Pancreas (tissue), 10 donors: Measurements from ENCODE around the gene CCSAP. TPM values are rescaled to one million over a fixed set of nuclear protein-coding genes. Genes with fewer than 3 reads are reported as not detected.

Experiments used
- ATAC-seq, 4 donors: fragments of 200-7000 bp; cut with Tn5 transposase; one replicate each; pipeline versions ENCODE4 v1.8.0 to v1.9.1; 2020; ENCODE audit warnings: mild to moderate bottlenecking in 4 of 4, moderate library complexity in 4 of 4
- DNase-seq, 6 donors: peaks; one replicate each; pipeline ENCODE4 v3.0.0-alpha.2; 2020
- FAIRE-seq: peaks from 2 replicates; lab custom pipeline; 2012; peaks lifted over from hg19 to GRCh38; lab: Jason Lieb, UNC
- H3K27ac ChIP-seq, 4 donors: fragments of 200-600 bp; sonication (generic); 1 replicate in 3 of 4; 2 replicates in 1 of 4; pipeline versions ENCODE4 v1.5.0 to v1.8.0; 2020
- H3K27me3 ChIP-seq, 4 donors: fragments of 200-600 bp; one replicate each; pipeline ENCODE4 v1.8.0; 2021
- H3K36me3 ChIP-seq, 3 donors: fragments of 200-600 bp; sonication (generic) in 1 of 3; one replicate each; pipeline versions ENCODE4 v1.5.0 to v1.8.0; 2020 to 2021
- H3K4me1 ChIP-seq, 3 donors: fragments of 200-600 bp; one replicate each; pipeline ENCODE4 v1.8.0; 2021
- H3K4me3 ChIP-seq, 4 donors: fragments of 200-600 bp; sonication (generic) in 2 of 4; one replicate each; pipeline versions ENCODE4 v1.5.0 to v1.8.0; 2020 to 2021
- H3K9me3 ChIP-seq, 4 donors: fragments of 200-600 bp; one replicate each; pipeline ENCODE4 v1.8.0; 2021
- CTCF ChIP-seq, 4 donors: fragments of 200-600 bp; sonication (generic) in 3 of 4; IDR thresholded peaks; one replicate each; pipeline versions ENCODE4 v1.5.0 to v1.8.0; 2021; ENCODE audit warnings: antibody characterized with exemption in 4 of 4
- WGBS, 2 donors: extraction: QIAGEN DNeasy Blood & Tissue Kit; methylation state at CpG; one replicate each; pipeline ENCODE4 v1.1.7; 2013; 5-methylcytosine and 5-hydroxymethylcytosine counted together
- intact Hi-C, 3 donors: fragments of 100-400 bp; cut with DNase I; formaldehyde crosslinking; loops; one replicate each; pipeline versions ENCODE4 v1.11.1 to v1.14.2; 2022
- polyA plus RNA-seq, 2 donors: library from polyadenylated mRNA; stranded (reverse); fragments of 200-250 nt; gene quantifications; one replicate each; pipeline ENCODE4 v1.2.3, GENCODE V29; 2013
- total RNA-seq, 6 donors: library from RNA; stranded (reverse); fragmentation: NEBNext Ultra II Directional in 4 of 6; extraction: Animal tissue kit (Norgen Biotek cat#: 25700) in 4 of 6; gene quantifications; one replicate each; pipeline versions ENCODE4 v1.2.1 to v1.2.4, GENCODE V29; 2021 to 2023
- donor health status: healthy with polysubstance abuse.
- donor health status: DM: no; HTN: no; CAD: no; lungs with moderate emphysema.
- donor health status: DM: no; HTN: no; CAD: no.
- donor health status: control.
- donor health status: control.
- donor health status: Bipolar disorder and iron deficiency.
- donor health status: DM: yes; HTN: yes; CAD: no.
- donor health status: DM: no; HTN: no; CAD: no.
- donor health status: DM: no; HTN: no; CAD: no.
- donor health status: DM: yes; HTN: yes; CAD: no.

Gene CCSAP
- total and polyA plus RNA-seq, 8 donors: 0.97 to 4.6 (median 1.7) TPM

- Histone ChIP-seq H3K36me3 (no peaks in the 10 kb centered on the region), H3K27ac (peak overlapping the region; percentile 1 to 89 (median 74)), H3K4me1 (peaks cover 19 to 42% (median 38%) of the 10 kb centered on the region in 3 donors), H3K27me3 (no peaks in the 10 kb centered on the region), H3K9me3 (no peaks in the 10 kb centered on the region), H3K4me3 (no peak overlapping the region)
- no peak for TF ChIP-seq CTCF (IDR thresholded peaks at IDR 0.05)
- ATAC-seq (peak; percentile 43 to 66 (median 65)), DNase-seq (peak in 3 of 6 donors; percentile 40 to 42 (median 41)), FAIRE-seq (no peak)
- 42% methylated on average over 7 of the region's 7 CpGs for WGBS, 2 donors
- intact Hi-C loops: no loop called here
Measured at GRCh38 chr1:229273507-229274232, 69.2 kb downstream of the CCSAP start.

GRCh38 chr1:229272164-229273158, 70.4 kb downstream of the CCSAP start:
- Histone ChIP-seq H3K36me3 (no peaks in the 10 kb centered on the region), H3K9me3 (no peaks in the 10 kb centered on the region), H3K4me1 (peaks cover 19 to 38% (median 33%) of the 10 kb centered on the region in 3 donors), H3K27ac (peak overlapping the region in 3 of 4 donors; percentile 16 to 91 (median 89)), H3K27me3 (no peaks in the 10 kb centered on the region), H3K4me3 (peak overlapping the region in 3 of 4 donors; percentile 69 to 88 (median 73))
- intact Hi-C loops: no loop called here
- FAIRE-seq (no peak), DNase-seq (no peak), ATAC-seq (no peak)
- WGBS, 2 donors: 36 to 41% methylated on average over 11 of the region's 11 CpGs
- no peak for TF ChIP-seq CTCF (IDR thresholded peaks at IDR 0.05)

- TF ChIP-seq CTCF (IDR thresholded peaks at IDR 0.05): no peak
- WGBS, 2 donors: 1% methylated on average over 32 of the region's 32 CpGs
- peak overlapping the region; percentile 54 to 88 (median 71) for H3K4me3 ChIP-seq
- H3K4me1 ChIP-seq: peaks cover 19 to 38% (median 33%) of the 10 kb centered on the region in 3 donors
- FAIRE-seq: no peak
- no peak for DNase-seq
- H3K27me3 ChIP-seq: no peaks in the 10 kb centered on the region
- peak overlapping the region; percentile 72 to 91 (median 88) for H3K27ac ChIP-seq
- peak in 3 of 4 donors; percentile 3 to 31 (median 21) for ATAC-seq
- intact Hi-C loops: no loop called here
- no peaks in the 10 kb centered on the region for H3K36me3 ChIP-seq
- no peaks in the 10 kb centered on the region for H3K9me3 ChIP-seq
Measured at GRCh38 chr1:229271448-229272159, 71.2 kb downstream of the CCSAP start.

Other genes starting within 250 kb of the CCSAP start
- gene RAB4A, start 71.9 kb downstream of the CCSAP start, total RNA-seq: 10 to 100 TPM; 50.9 to 67.4 (median 57.3) TPM
- gene RAB4A, start 71.9 kb downstream of the CCSAP start, polyA plus RNA-seq: 10 to 100 TPM; 14.5 to 23.4 TPM
- 1 to 10 TPM in 1 of 6 donors, not detected in 5; 4.2 TPM for gene ACTA1, start 91.0 kb upstream of the CCSAP start, total RNA-seq
- gene ACTA1, start 91.0 kb upstream of the CCSAP start, polyA plus RNA-seq: 1 to 10 TPM in 1 of 2 donors, under 1 TPM in 1; 0.76 to 6.9 TPM
- 10 to 100 TPM; 12.0 to 18.7 (median 15.2) TPM for gene NUP133, start 165.3 kb upstream of the CCSAP start, total RNA-seq
- 10 to 100 TPM in 1 of 2 donors, 1 to 10 TPM in 1; 6.3 to 13.7 TPM for gene NUP133, start 165.3 kb upstream of the CCSAP start, polyA plus RNA-seq
- 1 to 10 TPM; 4.9 to 8.6 (median 7.2) TPM for gene ABCB10, start 215.7 kb upstream of the CCSAP start, total RNA-seq
- 1 to 10 TPM; 3.8 to 6.5 TPM for gene ABCB10, start 215.7 kb upstream of the CCSAP start, polyA plus RNA-seq